ENCODE data around the gene TSKS.

Gene TSKS

GRCh38 chr19:49791776-49792445 is 28.8 kb upstream of the TSKS start:
- Histone ChIP-seq H3K27ac (ENCODE audit: extremely low read depth, low read depth, low read length) (no peak overlapping the region), H3K36me3 (ENCODE audit: control insufficient read depth in 2 of 2, insufficient read depth in 1 of 2, low read length in 2 of 2) (peaks cover 33 to 81% of the 10 kb centered on the region in 2 experiments), H3K4me3 (ENCODE audit: low read depth, low read length) (no peak overlapping the region), H3K9me3 (ENCODE audit: control insufficient read depth, insufficient read depth, low read depth, low read length) (no peaks in the 10 kb centered on the region), H3K4me1 (ENCODE audit: control insufficient read depth, insufficient read depth, low read length) (no peaks in the 10 kb centered on the region)
- peak; percentile 83 for TF ChIP-seq ZFHX2 (tag by site-specific recombination; conservative IDR thresholded peaks at IDR 0.05)
- no peak for TF ChIP-seq ZNF670 (tag by site-specific recombination; IDR thresholded peaks at IDR 0.05; ENCODE audit: low read depth)
- TF ChIP-seq REPIN1 (tag by site-specific recombination; IDR thresholded peaks at IDR 0.05; ENCODE audit: low read depth) = no peak
- no peak for TF ChIP-seq ZNF350 (tag by site-specific recombination; IDR thresholded peaks at IDR 0.05)
- TF ChIP-seq EGR2 (tag by site-specific recombination; IDR thresholded peaks at IDR 0.05; ENCODE audit: low read depth) = peak; percentile 90
- ChIA-PET CTCF (no interaction called here), POLR2A (no interaction called here)

GRCh38 chr19:49790866-49791265 is 27.8 kb upstream of the TSKS start:
- H3K4me1 ChIP-seq (ENCODE audit: control insufficient read depth, insufficient read depth, low read length) = no peaks in the 10 kb centered on the region
- H3K27ac ChIP-seq (ENCODE audit: extremely low read depth, low read depth, low read length) = no peak overlapping the region
- H3K4me3 ChIP-seq (ENCODE audit: low read depth, low read length) = no peak overlapping the region
- ChIA-PET CTCF (no interaction called here), POLR2A (no interaction called here)
- H3K36me3 ChIP-seq (ENCODE audit: control insufficient read depth in 2 of 2, insufficient read depth in 1 of 2, low read length in 2 of 2) = peaks cover 27 to 70% of the 10 kb centered on the region in 2 experiments
- no peaks in the 10 kb centered on the region for H3K9me3 ChIP-seq (ENCODE audit: control insufficient read depth, insufficient read depth, low read depth, low read length)
- TF ChIP-seq ZNF600 (tag by site-specific recombination; IDR thresholded peaks at IDR 0.05) (peak; percentile 51; the same call in 1 of the 2 replicates), ZBTB17 (tag by site-specific recombination; IDR thresholded peaks at IDR 0.05) (no peak), ZNF548 (tag by site-specific recombination; IDR thresholded peaks at IDR 0.05) (no peak), ZFHX2 (tag by site-specific recombination; conservative IDR thresholded peaks at IDR 0.05) (0 out of 2 replicates have a peak, but pooled peaks have one; percentile 12)

- ChIA-PET POLR2A (no interaction called here), CTCF (interaction anchor here (1.0 kb wide), 1 partner anchor 15 kb away, joined by 3 read pairs; no protein-coding TSS in a partner anchor)
- Histone ChIP-seq H3K27ac (ENCODE audit: extremely low read depth, low read depth, low read length) (0 out of 2 replicates have a peak overlapping the region, but pooled peaks have one; percentile 4), H3K4me1 (ENCODE audit: control insufficient read depth, insufficient read depth, low read length) (no peaks in the 10 kb centered on the region), H3K36me3 (ENCODE audit: control insufficient read depth in 2 of 2, insufficient read depth in 1 of 2, low read length in 2 of 2) (peaks cover 35 to 68% of the 10 kb centered on the region in 2 experiments), H3K9me3 (ENCODE audit: control insufficient read depth, insufficient read depth, low read depth, low read length) (no peaks in the 10 kb centered on the region), H3K4me3 (ENCODE audit: low read depth, low read length) (no peak overlapping the region)
- no peak for TF ChIP-seq ZNF223 (tag by site-specific recombination; IDR thresholded peaks at IDR 0.05)
- peak; percentile 88 for TF ChIP-seq SCRT2 (tag by site-specific recombination; IDR thresholded peaks at IDR 0.05)
- TF ChIP-seq ZNF623 (tag by site-specific recombination; IDR thresholded peaks at IDR 0.05) = peak; percentile 21; the same call in 1 of the 2 replicates
- no peak for TF ChIP-seq KLF7 (tag by site-specific recombination; IDR thresholded peaks at IDR 0.05; ENCODE audit: borderline replicate concordance)
- no peak for TF ChIP-seq ZNF510 (tag by site-specific recombination; IDR thresholded peaks at IDR 0.05; ENCODE audit: insufficient replicate concordance)
- peak; percentile 70 for TF ChIP-seq SCRT1 (tag by site-specific recombination; IDR thresholded peaks at IDR 0.05; ENCODE audit: borderline replicate concordance)
- no peak for TF ChIP-seq BCL11B (tag by site-specific recombination; IDR thresholded peaks at IDR 0.05; ENCODE audit: low read depth)
- peak; percentile 87 for TF ChIP-seq ZIC2 (tag by site-specific recombination; IDR thresholded peaks at IDR 0.05)
Measured at GRCh38 chr19:49788857-49789256, 25.8 kb upstream of the TSKS start.

GRCh38 chr19:49787746-49788145 is 24.6 kb upstream of the TSKS start:
- Histone ChIP-seq H3K27ac (ENCODE audit: extremely low read depth, low read depth, low read length) (no peak overlapping the region), H3K4me1 (ENCODE audit: control insufficient read depth, insufficient read depth, low read length) (no peaks in the 10 kb centered on the region), H3K9me3 (ENCODE audit: control insufficient read depth, insufficient read depth, low read depth, low read length) (no peaks in the 10 kb centered on the region), H3K36me3 (ENCODE audit: control insufficient read depth in 2 of 2, insufficient read depth in 1 of 2, low read length in 2 of 2) (peaks cover 33 to 69% of the 10 kb centered on the region in 2 experiments; a peak in 2 of 3 replicates), H3K4me3 (ENCODE audit: low read depth, low read length) (no peak overlapping the region)
- ChIA-PET CTCF (interaction anchor here (0.7 kb wide), 1 partner anchor 411 kb away, joined by 3 read pairs; no protein-coding TSS in a partner anchor), POLR2A (interaction anchor here (0.6 kb wide), 1 partner anchor 21 kb away, joined by 7 read pairs; no protein-coding TSS in a partner anchor)
- TF ChIP-seq SALL2 (tag by site-specific recombination; IDR thresholded peaks at IDR 0.05; ENCODE audit: borderline replicate concordance) = no peak
- TF ChIP-seq ZNF791 (tag by site-specific recombination; IDR thresholded peaks at IDR 0.05) = no peak
- TF ChIP-seq ZNF24 (tag by site-specific recombination; IDR thresholded peaks at IDR 0.05) = no peak
- TF ChIP-seq ZNF391 (tag by site-specific recombination; IDR thresholded peaks at IDR 0.05; ENCODE audit: borderline replicate concordance, low read depth) = no peak
- TF ChIP-seq ZSCAN18 (tag by site-specific recombination; IDR thresholded peaks at IDR 0.05) = no peak
- TF ChIP-seq ZBTB8A (tag by site-specific recombination; IDR thresholded peaks at IDR 0.05) = no peak
- TF ChIP-seq ZNF843 (tag by site-specific recombination; IDR thresholded peaks at IDR 0.05) = no peak
- TF ChIP-seq ZBTB48 (tag by site-specific recombination; IDR thresholded peaks at IDR 0.05) = no peak
- no peak for TF ChIP-seq CTCF (tag by site-specific recombination; IDR thresholded peaks at IDR 0.05)
- TF ChIP-seq KLF9 (tag by site-specific recombination; IDR thresholded peaks at IDR 0.05; ENCODE audit: low read depth) = no peak
